Mucosa of gallbladder (tissue), 1 donor: ENCODE data around the gene ENO3. TPM values are rescaled to one million over a fixed set of nuclear protein-coding genes. Genes with fewer than 3 reads are reported as not detected.

Source experiments
- total RNA-seq: library from RNA; stranded (reverse); gene quantifications from one replicate; pipeline ENCODE4 v1.2.1, GENCODE V29; 2021
- donor health status: DM: no; HTN: no; CAD: no.

ENO3 gene
- total RNA-seq, 1 donor from 2014 or later: 7.5 TPM

Other genes with a start within 250 kb of the ENO3 start
- gene PELP1, start 247.0 kb upstream of the ENO3 start, total RNA-seq: 56.4 TPM
- 94.6 TPM for gene ARRB2, start 240.5 kb upstream of the ENO3 start, total RNA-seq
- gene MED11, start 219.7 kb upstream of the ENO3 start, total RNA-seq: 25.6 TPM
- gene ZMYND15, start 211.3 kb upstream of the ENO3 start, total RNA-seq: 5.3 TPM
- 92.6 TPM for gene CXCL16, start 211.2 kb upstream of the ENO3 start, total RNA-seq
- gene TM4SF5, start 179.2 kb upstream of the ENO3 start, total RNA-seq: 56.9 TPM
- 3.9 TPM for gene VMO1, start 164.8 kb upstream of the ENO3 start, total RNA-seq
- gene GLTPD2, start 162.2 kb upstream of the ENO3 start, total RNA-seq: 0.46 TPM
- 104 TPM for gene PSMB6, start 155.0 kb upstream of the ENO3 start, total RNA-seq
- 48.7 TPM for gene PLD2, start 144.0 kb upstream of the ENO3 start, total RNA-seq
- gene MINK1, start 117.8 kb upstream of the ENO3 start, total RNA-seq: 161 TPM
- gene C17orf107, start 51.6 kb upstream of the ENO3 start, total RNA-seq: 8.8 TPM
- gene CHRNE, start 48.0 kb upstream of the ENO3 start, total RNA-seq: 9.4 TPM
- not detected for gene GP1BA, start 18.8 kb upstream of the ENO3 start, total RNA-seq
- gene SLC25A11, start 11.1 kb upstream of the ENO3 start, total RNA-seq: 68.9 TPM
- 140 TPM for gene RNF167, start 10.9 kb upstream of the ENO3 start, total RNA-seq
- gene PFN1, start 2.6 kb upstream of the ENO3 start, total RNA-seq: 484 TPM
- gene SPAG7, start 16.7 kb downstream of the ENO3 start, total RNA-seq: 54.2 TPM
- 68.0 TPM for gene CAMTA2, start 36.6 kb downstream of the ENO3 start, total RNA-seq
- gene INCA1, start 46.4 kb downstream of the ENO3 start, total RNA-seq: 1.4 TPM
- 234 TPM for gene KIF1C, start 46.8 kb downstream of the ENO3 start, total RNA-seq
- not detected for gene SLC52A1, start 84.3 kb downstream of the ENO3 start, total RNA-seq
- 8.7 TPM for gene ZFP3, start 127.3 kb downstream of the ENO3 start, total RNA-seq
- 9.6 TPM for gene ZNF232, start 160.8 kb downstream of the ENO3 start, total RNA-seq
- 0.09 TPM for gene USP6, start 164.9 kb downstream of the ENO3 start, total RNA-seq
- gene ZNF594, start 240.7 kb downstream of the ENO3 start, total RNA-seq: 9.2 TPM